Posterior vena cava (tissue), 2 donors: Measurements from ENCODE around the gene CDC27. TPM values are rescaled to one million over a fixed set of nuclear protein-coding genes. Genes with fewer than 3 reads are reported as not detected.
"Not testable (repeated sequence)": the region's sequence is repeated elsewhere in the genome, so short reads cannot be mapped to it uniquely, and the experiment has no call there.

Experiments
- DNase-seq: peaks from one replicate; pipeline ENCODE4 v3.0.0-alpha.2; 2020; ENCODE audit warnings: low spot score
- intact Hi-C, 2 donors: fragments of 100-400 bp; cut with DNase I; formaldehyde crosslinking; loops; one replicate each; pipeline versions ENCODE4 v1.14.1 to v1.14.2; 2022 to 2023
- total RNA-seq, 2 donors: library from RNA; stranded (reverse); fragmentation: NEBNext Ultra II Directional; extraction: Animal tissue kit (Norgen Biotek cat#: 25700); gene quantifications; one replicate each; pipeline ENCODE4 v1.2.1, GENCODE V29; 2021
- donor health status: DM: yes; HTN: yes; CAD: no.
- donor health status: DM: yes; HTN: yes; CAD: no.

CDC27 gene
- total RNA-seq, 2 donors from 2014 or later, result 82.7 to 103 TPM

DNA sequence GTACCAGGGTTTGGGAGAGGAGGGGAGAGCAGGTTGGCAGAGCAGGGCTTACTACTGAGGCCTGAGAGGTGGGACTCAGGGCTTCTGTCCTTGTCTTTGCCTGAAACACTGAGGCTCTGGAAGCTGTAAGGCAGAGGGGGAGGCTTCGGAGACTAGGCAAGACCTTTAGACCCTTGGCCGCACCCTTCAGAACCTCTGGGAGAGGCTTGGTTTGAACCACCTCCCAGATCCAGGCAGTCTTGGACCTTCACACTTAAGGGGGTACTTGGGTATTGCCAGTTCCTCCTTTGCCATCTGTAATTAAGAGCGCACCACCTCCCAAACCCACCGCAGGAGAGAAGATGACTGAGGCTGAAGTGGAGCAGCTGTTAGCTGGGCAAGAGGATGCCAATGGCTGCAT, 33.0 kb upstream of the CDC27 start:
- intact Hi-C loops, result loop anchor here in 1 of 2 donors (10.0 kb wide), 1 partner anchor 393 kb away; no protein-coding TSS in a partner anchor
- DNase-seq, result no peak

GRCh38 chr17:47221154-47221553, 32.1 kb upstream of the CDC27 start:
- no peak for DNase-seq
- intact Hi-C loops, result loop anchor here in 1 of 2 donors (10.0 kb wide), 1 partner anchor 394 kb away; no protein-coding TSS in a partner anchor

DNA sequence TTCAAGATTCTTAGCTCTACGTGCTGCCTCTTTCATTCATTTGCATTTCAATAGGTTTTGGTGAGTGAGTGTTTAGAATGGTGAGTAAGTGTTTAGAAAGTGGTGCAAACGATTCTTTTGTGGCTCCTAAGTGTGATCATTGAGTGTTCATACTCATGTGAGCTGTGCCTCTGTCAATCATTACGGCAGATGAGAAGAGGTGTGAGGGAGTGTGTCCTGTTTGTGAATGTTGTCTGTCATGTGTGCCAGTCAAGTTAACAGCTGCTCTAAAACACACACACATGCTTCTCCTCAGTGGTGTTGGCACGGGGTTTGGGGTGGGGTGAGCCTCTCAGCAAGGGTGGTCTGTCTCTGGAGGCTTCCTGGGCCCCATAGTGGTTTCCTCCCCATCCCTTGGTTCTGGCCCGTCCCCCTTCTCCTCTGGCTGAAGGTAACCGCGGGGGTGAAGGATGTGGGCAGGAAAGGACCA, 31.5 kb upstream of the CDC27 start:
- intact Hi-C loops, result loop anchor here in 1 of 2 donors (10.0 kb wide), 1 partner anchor 394 kb away; no protein-coding TSS in a partner anchor
- DNase-seq, result no peak

GRCh38 chr17:47219621-47220475, 30.8 kb upstream of the CDC27 start:
- intact Hi-C loops, result loop anchor here in 1 of 2 donors (10.0 kb wide), 1 partner anchor 395 kb away; no protein-coding TSS in a partner anchor
- DNase-seq, result no peak

DNA sequence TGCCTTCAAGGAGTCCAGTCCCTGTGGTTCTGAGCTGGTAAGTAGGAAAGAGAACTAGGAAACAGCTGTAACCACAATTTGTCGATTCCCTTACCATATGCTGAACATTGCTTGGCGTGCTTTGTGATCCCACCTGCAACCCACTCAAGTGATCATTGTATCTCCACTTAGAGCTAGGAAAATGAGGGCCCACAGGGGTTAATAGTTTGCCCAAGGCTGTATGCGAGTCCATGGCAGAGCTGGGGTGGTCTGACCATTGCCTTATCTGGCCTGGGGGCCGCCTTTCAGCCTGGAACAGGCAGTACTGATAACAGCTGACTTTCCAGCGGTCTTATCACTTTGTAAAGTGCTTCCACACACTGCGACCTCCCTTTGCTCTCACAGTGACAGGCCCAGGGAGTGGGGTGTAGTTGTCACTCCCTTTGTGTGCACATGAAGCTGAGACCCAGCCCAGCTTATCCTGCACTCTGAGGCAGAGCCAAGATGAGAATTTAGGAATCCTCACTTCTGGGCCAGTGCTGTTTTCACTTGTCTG, 29.9 kb upstream of the CDC27 start:
- DNase-seq, result no peak
- intact Hi-C loops, result no loop called here

DNA sequence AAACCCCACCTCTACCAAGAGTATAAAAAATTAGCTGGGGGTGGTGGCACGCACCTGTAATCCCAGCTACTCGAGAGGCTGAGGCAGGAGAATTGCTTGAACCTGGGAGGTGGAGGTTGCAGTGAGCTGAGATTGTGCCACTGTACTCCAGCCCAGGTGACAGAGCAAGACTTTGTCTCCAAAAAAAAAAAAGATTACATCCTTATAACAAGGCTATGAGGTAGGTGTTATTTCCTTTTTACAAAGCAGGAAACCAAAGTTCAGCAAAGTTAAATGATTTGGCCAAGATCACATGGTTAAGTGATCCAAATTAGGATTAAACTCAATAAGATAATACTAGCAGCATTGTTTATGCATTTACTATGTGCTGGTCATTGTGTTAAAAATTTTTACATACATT, 28.2 kb upstream of the CDC27 start:
- intact Hi-C loops, DNase-seq: not testable (repeated sequence)

DNA sequence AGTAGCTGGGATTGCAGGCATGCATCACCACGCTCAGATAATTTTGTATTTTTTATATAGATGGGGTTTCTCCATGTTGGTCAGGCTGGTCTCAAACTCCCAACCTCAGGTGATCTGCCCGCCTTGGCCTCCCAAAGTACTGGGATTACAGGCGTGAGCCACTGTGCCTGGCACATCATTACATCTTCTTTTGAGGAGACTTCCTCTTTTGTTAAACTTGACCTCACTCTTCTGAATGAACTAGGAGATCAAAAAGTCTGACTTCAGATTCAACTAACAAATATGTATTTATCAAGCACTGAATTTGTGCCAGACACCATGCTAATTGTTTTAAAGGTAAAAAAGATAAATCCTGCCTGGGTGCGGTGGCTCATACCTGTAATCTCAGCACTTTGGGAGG, 27.7 kb upstream of the CDC27 start:
- intact Hi-C loops, DNase-seq: not testable (repeated sequence)

DNA sequence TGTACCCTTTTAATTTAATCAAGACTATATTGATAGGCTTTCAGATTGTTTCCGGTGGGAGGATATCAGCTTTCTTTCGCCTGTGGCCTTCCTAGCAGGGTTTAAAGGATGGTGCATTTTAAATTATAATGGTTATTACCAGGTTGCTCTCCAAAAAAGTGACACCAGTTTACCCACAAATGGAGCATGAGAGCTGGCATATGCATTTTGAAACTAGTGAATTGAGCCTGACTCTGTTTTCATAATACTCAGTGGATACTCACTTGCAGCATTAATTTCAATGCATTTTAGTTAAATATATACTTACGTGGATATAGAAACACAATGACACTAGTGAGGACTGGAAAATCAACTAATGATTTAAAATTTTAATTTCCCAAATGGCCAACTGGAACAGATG, 25.8 kb upstream of the CDC27 start:
- no peak for DNase-seq
- intact Hi-C loops, result no loop called here

DNA sequence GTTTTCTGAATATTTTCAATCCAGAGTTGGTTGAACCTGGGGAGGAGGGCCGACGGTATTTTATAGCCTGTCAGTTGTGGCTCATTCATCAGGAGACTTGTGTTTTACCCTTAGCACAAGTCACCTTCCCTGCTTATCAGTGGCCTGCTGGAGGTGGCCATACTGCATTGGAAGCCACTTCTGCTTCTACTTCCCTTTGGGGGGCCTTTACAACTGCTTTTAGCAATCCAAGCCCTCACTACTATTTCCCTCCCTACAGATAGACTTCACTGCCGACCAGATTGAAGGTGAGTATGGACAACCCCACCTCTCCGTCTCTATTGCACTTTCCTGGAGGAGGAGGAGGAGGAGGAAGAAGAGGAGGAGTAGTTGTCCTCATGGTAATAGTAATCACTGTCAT, 24.4 kb upstream of the CDC27 start:
- no peak for DNase-seq
- intact Hi-C loops, result no loop called here

GRCh38 chr17:47212458-47212857, 23.4 kb upstream of the CDC27 start:
- no peak for DNase-seq
- intact Hi-C loops, result no loop called here

DNA sequence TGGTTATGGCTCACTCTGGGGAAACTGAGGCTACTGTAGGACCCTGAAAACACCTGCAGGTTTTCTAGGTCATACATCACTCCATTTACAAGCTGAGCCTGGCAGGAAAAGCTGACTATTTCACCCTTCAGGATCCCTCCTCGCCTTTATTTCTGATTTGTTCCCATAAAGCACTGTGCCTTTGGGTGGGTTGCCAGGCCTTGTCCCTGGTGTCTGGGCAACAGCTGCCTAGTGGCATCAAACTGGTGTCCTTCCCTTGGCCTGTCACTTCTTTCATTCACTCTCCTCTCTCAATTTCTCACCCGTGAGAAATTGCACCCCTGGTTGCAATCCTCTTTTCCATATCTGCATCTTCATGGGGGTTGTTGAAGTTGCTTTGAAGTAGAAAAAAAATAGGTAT, 21.7 kb upstream of the CDC27 start:
- intact Hi-C loops, result no loop called here
- DNase-seq, result no peak

DNA sequence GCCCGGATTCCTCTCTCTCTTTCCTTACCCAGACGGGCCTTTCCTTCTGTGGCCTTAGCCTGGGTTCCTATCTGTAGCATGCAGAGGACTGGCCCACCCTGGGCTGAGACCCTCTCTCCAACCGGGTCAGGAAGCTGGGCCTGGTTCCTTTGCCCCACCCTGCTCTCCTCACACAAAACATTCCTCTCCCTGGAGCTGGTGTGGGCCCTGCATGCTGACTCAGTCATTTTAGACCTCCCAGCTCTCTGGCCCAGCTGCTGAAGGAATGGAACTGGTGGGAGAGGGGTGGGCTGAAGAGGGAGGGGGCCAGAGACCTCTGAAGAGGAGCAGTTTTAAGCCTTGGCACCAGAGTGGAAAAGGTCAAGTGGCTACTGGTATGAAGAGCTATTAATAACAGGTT, 21.0 kb upstream of the CDC27 start:
- intact Hi-C loops, result no loop called here
- no peak for DNase-seq

DNA sequence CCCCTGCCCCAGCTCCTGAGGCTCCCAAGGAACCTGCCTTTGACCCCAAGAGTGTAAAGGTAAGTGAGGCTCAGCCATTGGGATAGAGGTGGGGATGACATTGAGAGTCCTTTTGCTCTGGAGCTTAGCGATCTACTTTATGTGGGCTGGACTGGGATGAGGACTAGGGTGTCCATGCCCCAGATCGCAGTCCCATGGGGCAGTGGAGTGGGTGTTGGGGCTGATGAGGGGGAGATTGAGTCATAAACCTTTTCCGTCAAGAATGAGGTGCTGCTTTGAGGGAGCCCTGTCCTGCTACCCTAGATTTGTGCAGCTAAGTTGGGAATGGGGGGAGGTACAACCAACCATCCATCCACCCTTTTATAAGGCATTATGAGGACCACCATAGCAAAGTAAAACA, 20.4 kb upstream of the CDC27 start:
- intact Hi-C loops, result no loop called here
- DNase-seq, result no peak

DNA sequence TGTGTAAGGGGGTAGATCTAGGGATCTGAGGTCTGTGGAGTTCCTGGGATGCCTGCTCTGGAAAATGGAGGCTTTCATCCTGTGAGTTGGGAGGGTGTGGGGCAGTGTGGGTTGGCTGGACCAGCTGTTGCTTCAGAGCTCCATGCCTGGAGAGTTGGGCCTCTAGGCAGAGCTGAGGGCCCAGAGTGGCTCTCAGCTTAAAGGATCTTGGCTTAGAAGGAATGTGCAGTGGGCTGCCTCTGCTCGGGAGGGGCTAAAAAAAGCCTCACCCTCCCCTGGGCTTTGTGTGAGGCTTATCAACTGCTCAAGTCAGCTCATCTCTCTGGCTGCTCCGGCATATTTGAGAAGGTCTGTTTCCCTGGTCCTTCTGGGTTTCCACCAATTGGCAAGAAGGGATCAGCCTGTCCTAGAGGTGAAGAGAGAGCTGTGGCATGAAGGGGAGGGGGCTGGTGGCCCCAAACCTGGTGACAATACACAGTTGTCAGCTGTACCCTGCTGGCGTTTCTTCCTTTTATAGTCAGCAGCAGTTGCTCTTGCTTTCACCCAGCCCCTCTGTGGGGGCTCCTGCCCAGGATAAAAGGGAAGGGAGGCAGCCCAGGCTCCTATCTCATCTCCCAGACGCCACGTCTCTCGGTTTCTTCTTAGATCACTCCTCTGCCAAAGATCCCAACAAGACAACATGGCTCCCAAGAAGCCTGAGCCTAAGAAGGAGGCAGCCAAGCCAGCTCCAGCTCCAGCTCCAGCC, 19.8 kb upstream of the CDC27 start, which contains the start of gene MYL4:
Gene MYL4 (plus strand): TSS at position 605 of the 745 bp plus-strand sequence. CDS start 75 bp downstream, at position 680.
- intact Hi-C loops, result no loop called here
- no peak for DNase-seq

- intact Hi-C loops, result no loop called here
- DNase-seq, result no peak
Observed at GRCh38 chr17:47207143-47208067, 18.3 kb upstream of the CDC27 start.

- no peak for DNase-seq
- intact Hi-C loops, result no loop called here
Observed at GRCh38 chr17:47205419-47205963, 16.4 kb upstream of the CDC27 start.

DNA sequence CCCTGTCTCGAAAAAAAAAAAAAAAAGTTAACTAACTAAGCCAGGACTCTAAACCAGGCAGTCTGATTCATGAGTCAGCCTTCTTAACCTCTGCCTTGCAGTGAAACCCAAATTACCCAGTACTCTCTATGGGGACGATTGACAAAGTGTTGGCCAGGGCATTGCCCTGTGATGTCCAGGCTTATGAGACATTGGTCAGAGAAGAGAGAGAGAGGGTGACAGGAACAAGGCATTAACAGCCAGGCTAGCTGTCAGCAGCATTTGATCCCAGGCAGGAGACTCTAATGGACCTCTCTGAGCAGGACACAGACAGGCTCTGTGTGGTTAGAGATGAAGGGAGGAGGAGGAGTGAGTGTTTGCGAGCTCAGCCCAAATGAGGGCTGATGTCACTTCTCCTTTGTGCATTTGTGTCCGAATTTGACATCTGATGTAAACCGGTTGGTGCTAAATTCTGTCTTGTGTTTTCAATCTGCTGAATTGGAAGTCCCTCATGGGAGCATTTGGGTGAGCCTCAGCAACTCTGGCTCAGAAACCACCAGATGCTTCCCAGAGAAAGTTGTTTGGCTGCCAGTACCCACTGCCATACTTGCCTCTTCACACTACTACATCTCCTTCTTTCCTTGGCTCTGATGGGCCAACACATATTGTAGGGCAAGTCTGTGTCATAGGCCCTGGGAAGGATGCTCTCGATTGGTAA, 15.8 kb upstream of the CDC27 start:
- no peak for DNase-seq
- intact Hi-C loops, result no loop called here
